Epithelial cell of alveolus of lung (primary cell): Measurements from ENCODE around the gene TCFL5. TPM values are rescaled to one million over a fixed set of nuclear protein-coding genes. Genes with fewer than 3 reads are reported as not detected.

Source experiments
- total RNA-seq: library from RNA; depleted of rRNA; stranded (reverse); fragments of >200 nt; gene quantifications from 2 replicates; pipeline ENCODE4 v1.2.1, GENCODE V29; 2015

Gene TCFL5
- 8.0 and 15.4 TPM in 2 replicates for total RNA-seq

GRCh38 chr20:62861726-62862336, at the start of gene TCFL5:
Gene TCFL5, minus strand, starts transcription at chr20:62861822. Its CDS starts 152 bp downstream, at chr20:62861670.

DNA sequence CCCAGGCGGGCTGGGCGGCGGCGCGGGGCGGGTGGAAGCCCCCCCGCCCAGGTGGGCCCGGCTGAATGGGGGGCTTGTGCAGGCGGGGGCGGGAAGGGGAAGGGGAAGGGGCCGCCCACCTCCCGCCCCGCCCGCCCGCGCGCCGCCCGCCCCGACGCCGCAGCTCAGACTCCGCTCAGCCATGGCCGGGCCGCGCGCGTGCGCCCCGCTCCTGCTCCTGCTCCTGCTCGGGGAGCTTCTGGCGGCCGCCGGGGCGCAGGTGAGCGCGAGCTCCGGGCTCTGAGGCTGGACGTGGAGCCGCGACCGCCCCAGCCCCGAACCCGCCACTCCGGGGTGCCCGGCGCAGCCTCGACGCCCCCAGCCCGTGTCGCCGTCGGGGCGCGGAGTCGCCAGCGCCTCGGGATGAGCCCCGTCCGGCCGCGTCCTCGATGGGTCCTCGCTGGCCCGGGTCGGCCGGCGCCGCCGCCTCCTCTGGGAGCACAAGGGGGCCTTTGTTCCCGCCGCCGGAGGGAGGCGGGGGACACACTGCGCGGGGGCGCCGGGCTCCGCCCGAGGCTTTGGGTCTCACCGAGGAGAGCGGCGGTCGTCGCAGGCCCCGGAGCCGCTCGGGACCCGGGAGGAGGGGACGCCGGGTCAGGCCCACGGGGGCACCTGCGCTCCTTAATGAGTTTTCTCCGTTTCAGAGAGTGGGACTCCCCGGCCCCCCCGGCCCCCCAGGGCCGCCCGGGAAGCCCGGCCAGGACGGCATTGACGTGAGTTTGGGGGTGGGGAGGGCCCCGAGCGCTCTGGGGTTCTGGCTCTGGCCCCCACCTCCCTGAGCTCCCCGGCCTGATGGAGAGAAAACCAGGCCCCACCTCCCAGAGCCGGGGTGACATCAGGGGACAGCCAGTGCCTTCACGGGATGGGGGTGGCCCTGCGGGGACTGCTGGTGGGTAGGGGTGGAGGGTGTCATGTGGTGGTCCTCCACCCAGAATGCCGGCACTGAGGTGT, 44.4 kb downstream of the TCFL5 start, which contains the start of gene COL9A3:
Gene COL9A3, plus strand, starts transcription at position 167 of the 990 bp plus-strand sequence. Its CDS starts 15 bp downstream, at position 182.

DNA sequence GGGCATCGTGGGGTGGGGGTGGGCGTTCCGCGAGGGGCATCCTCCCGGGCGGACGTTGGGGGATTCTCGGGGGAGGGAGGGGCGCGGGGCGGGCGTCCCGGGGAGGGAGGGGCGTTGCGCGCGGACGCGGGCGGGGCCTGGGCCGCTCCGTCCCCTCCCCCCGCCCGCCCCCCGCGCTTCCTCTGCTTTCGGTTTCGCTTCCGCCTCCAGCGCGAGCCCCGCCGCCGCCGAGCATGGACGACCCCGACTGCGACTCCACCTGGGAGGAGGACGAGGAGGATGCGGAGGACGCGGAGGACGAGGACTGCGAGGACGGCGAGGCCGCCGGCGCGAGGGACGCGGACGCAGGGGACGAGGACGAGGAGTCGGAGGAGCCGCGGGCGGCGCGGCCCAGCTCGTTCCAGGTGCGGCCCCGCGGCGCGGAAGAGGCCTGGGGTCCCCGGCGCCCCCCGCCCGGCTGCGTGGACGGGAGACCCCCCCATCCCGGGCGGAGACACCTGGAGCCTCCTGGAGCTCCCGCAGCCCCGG, 56.9 kb downstream of the TCFL5 start, which contains the start of gene OGFR:
Gene OGFR, plus strand, starts transcription at position 209 of the 528 bp plus-strand sequence. Its CDS starts 25 bp downstream, at position 234.

Other genes with a start within 250 kb of the TCFL5 start
- gene SLCO4A1, start 219.3 kb downstream of the TCFL5 start, total RNA-seq = not detected in 2 replicates
- gene NTSR1, start 153.0 kb downstream of the TCFL5 start, total RNA-seq = 0.39 TPM in 1 of 2 replicates, not detected in the other
- 18.8 and 19.8 TPM in 2 replicates for gene MRGBP, start 65.3 kb downstream of the TCFL5 start, total RNA-seq
- gene OGFR, start 57.0 kb downstream of the TCFL5 start, total RNA-seq = 47.2 and 48.7 TPM in 2 replicates
- 1.3 and 44.4 TPM in 2 replicates for gene COL9A3, start 44.8 kb downstream of the TCFL5 start, total RNA-seq
- 28.4 and 40.6 TPM in 2 replicates for gene DIDO1, start 64.7 kb upstream of the TCFL5 start, total RNA-seq
- gene GID8, start 76.3 kb upstream of the TCFL5 start, total RNA-seq = 21.1 and 23.7 TPM in 2 replicates
- 3.0 and 17.1 TPM in 2 replicates for gene SLC17A9, start 90.9 kb upstream of the TCFL5 start, total RNA-seq
- not detected in 2 replicates for gene BHLHE23, start 145.1 kb upstream of the TCFL5 start, total RNA-seq